ENCODE measurements around the gene THOC3. TPM values are rescaled to one million over a fixed set of nuclear protein-coding genes. Genes with fewer than 3 reads are reported as not detected.

The THOC3 gene
- total RNA-seq, 1 donor from 2014 or later, result 8.1 TPM

Other genes with a start within 250 kb of the THOC3 start
- gene CPLX2, start 96.7 kb downstream of the THOC3 start, total RNA-seq, result not detected